Measurements from ENCODE around the gene SST.

SST gene

GRCh38 chr3:187677604-187678003 is 7.4 kb upstream of the SST start:
- TF ChIP-seq CTCF (IDR thresholded peaks at IDR 0.05; ENCODE audit: low read length, missing control alignments) = no peak
- no peak for DNase-seq (ENCODE audit: low read depth)
- no peak overlapping the region for H3K4me3 ChIP-seq (replicated peaks; ENCODE audit: low read depth, low read length)

GRCh38 chr3:187673012-187673411 is 2.8 kb upstream of the SST start:
- H3K4me3 ChIP-seq (replicated peaks; ENCODE audit: low read depth, low read length) = no peak overlapping the region
- no peak for DNase-seq (ENCODE audit: low read depth)
- no peak for TF ChIP-seq CTCF (IDR thresholded peaks at IDR 0.05; ENCODE audit: low read length, missing control alignments)

GRCh38 chr3:187667526-187667925 is 2.7 kb downstream of the SST start:
- no peak for TF ChIP-seq CTCF (IDR thresholded peaks at IDR 0.05; ENCODE audit: low read length, missing control alignments)
- H3K4me3 ChIP-seq (replicated peaks; ENCODE audit: low read depth, low read length) = no peak overlapping the region
- no peak for DNase-seq (ENCODE audit: low read depth)

GRCh38 chr3:187665764-187666402 is 4.3 kb downstream of the SST start:
- no peak for TF ChIP-seq CTCF (IDR thresholded peaks at IDR 0.05; ENCODE audit: low read length, missing control alignments)
- H3K4me3 ChIP-seq (replicated peaks; ENCODE audit: low read depth, low read length) = no peak overlapping the region
- no peak for DNase-seq (ENCODE audit: low read depth)

- no peak for DNase-seq (ENCODE audit: low read depth)
- no peak overlapping the region for H3K4me3 ChIP-seq (replicated peaks; ENCODE audit: low read depth, low read length)
- no peak for TF ChIP-seq CTCF (IDR thresholded peaks at IDR 0.05; ENCODE audit: low read length, missing control alignments)
These were observed 5.2 kb downstream of the SST start for GRCh38 chr3:187665010-187665409.

GRCh38 chr3:187662848-187663409 is 7.3 kb downstream of the SST start:
- H3K4me3 ChIP-seq (replicated peaks; ENCODE audit: low read depth, low read length) = no peak overlapping the region
- TF ChIP-seq CTCF (IDR thresholded peaks at IDR 0.05; ENCODE audit: low read length, missing control alignments) = no peak
- no peak for DNase-seq (ENCODE audit: low read depth)

- DNase-seq (ENCODE audit: low read depth) = no peak
- TF ChIP-seq CTCF (IDR thresholded peaks at IDR 0.05; ENCODE audit: low read length, missing control alignments) = no peak
- H3K4me3 ChIP-seq (replicated peaks; ENCODE audit: low read depth, low read length) = no peak overlapping the region
These were observed 8.9 kb downstream of the SST start for GRCh38 chr3:187661267-187661666.
